Measurements from ENCODE around the gene STPG4. TPM values are rescaled to one million over a fixed set of nuclear protein-coding genes. Genes with fewer than 3 reads are reported as not detected.

Gene STPG4
- total and polyA plus RNA-seq, 4 donors: 0.06 to 1.0 (median 0.20) TPM

DNA sequence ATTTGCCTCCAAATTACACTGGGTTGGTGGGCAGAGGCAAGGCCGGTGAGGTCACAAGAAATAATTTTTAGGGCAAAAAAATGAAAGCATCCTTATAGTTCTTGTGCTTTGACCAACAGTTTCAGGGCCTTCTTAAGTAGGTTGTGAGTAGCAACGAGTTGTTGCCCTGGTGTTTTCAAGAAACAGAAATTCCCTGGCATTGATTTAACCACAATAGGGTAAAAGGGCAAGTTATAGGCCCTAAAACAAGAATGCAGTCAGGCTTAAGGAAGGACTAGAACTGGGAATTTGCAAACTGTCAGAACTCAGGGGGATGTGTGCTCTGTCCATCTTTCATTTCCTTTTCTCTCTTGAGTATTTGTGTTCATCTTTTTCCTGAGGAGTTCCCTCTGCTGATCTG is 46.1 kb upstream of the STPG4 start:
- 80 to 85% methylated on average over 2 of the region's 2 CpGs for WGBS, 2 donors
- no peak overlapping the region for H3K4me3 ChIP-seq
- H3K27ac ChIP-seq (ENCODE audit: low read depth in 1 of 2, low read length in 1 of 2): no peak overlapping the region
- no peak for DNase-seq
- H3K9me3 ChIP-seq (ENCODE audit: control insufficient read depth in 4 of 4, insufficient read depth in 3 of 4, low read length in 3 of 4): no peaks in the 10 kb centered on the region
- no peak overlapping the region for H3K9ac ChIP-seq (ENCODE audit: insufficient read depth in 1 of 2, low read length in 2 of 2)
- TF ChIP-seq, protein P1, sequence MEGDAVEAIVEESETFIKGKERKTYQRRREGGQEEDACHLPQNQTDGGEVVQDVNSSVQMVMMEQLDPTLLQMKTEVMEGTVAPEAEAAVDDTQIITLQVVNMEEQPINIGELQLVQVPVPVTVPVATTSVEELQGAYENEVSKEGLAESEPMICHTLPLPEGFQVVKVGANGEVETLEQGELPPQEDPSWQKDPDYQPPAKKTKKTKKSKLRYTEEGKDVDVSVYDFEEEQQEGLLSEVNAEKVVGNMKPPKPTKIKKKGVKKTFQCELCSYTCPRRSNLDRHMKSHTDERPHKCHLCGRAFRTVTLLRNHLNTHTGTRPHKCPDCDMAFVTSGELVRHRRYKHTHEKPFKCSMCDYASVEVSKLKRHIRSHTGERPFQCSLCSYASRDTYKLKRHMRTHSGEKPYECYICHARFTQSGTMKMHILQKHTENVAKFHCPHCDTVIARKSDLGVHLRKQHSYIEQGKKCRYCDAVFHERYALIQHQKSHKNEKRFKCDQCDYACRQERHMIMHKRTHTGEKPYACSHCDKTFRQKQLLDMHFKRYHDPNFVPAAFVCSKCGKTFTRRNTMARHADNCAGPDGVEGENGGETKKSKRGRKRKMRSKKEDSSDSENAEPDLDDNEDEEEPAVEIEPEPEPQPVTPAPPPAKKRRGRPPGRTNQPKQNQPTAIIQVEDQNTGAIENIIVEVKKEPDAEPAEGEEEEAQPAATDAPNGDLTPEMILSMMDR (IDR thresholded peaks at IDR 0.05; ENCODE audit: control extremely low read depth, extremely low read depth): no peak
- ATAC-seq (ENCODE audit: insufficient read depth, low FRiP score): peak; percentile 6
- H3K36me3 ChIP-seq (ENCODE audit: control insufficient read depth in 4 of 4, insufficient read depth in 4 of 4, low read length in 4 of 4): no peaks in the 10 kb centered on the region
- H3K27me3 ChIP-seq (ENCODE audit: control insufficient read depth in 3 of 3, insufficient read depth in 3 of 3, low read length in 2 of 3): peaks cover 0 to under 1% (median 0%) of the 10 kb centered on the region in 3 donors
- peaks cover 0 to 8% (median 0%) of the 10 kb centered on the region in 5 donors for H3K4me1 ChIP-seq (ENCODE audit: control insufficient read depth in 5 of 5, insufficient read depth in 5 of 5, low read length in 5 of 5)

DNA sequence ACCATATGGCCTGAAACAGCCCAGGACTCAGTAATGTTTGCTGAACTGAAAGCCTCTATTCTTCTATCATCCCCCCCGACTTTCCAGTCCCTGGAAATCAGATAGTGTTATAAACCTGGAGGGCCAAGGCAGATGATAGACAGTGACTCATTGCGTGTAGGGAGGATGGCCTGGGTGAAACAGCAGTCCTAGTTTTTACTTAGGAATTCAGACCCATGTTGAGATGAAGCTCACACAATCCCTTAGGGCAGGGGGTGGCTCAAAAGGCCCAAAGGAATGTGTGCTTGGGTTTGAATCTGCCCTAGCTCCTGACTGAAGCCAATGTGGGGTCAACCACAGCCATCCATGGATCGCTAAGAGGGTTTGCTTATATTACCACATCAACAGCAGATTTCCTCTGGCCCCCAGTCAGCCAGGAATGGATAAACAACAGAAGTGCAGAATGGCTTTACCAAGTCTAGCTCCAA is 43.9 kb upstream of the STPG4 start:
- Histone ChIP-seq H3K4me3 (no peak overlapping the region), H3K9me3 (ENCODE audit: control insufficient read depth in 4 of 4, insufficient read depth in 3 of 4, low read length in 3 of 4) (peaks cover 0 to under 1% (median 0%) of the 10 kb centered on the region in 4 donors), H3K36me3 (ENCODE audit: control insufficient read depth in 4 of 4, insufficient read depth in 4 of 4, low read length in 4 of 4) (no peaks in the 10 kb centered on the region), H3K27ac (ENCODE audit: low read depth in 1 of 2, low read length in 1 of 2) (no peak overlapping the region), H3K4me1 (ENCODE audit: control insufficient read depth in 5 of 5, insufficient read depth in 5 of 5, low read length in 5 of 5) (peaks cover 0 to 1% (median 0%) of the 10 kb centered on the region in 5 donors), H3K9ac (ENCODE audit: insufficient read depth in 1 of 2, low read length in 2 of 2) (no peak overlapping the region), H3K27me3 (ENCODE audit: control insufficient read depth in 3 of 3, insufficient read depth in 3 of 3, low read length in 2 of 3) (peaks cover 0 to 4% (median 0%) of the 10 kb centered on the region in 3 donors)
- WGBS, 2 donors: 81 to 86% methylated on average over 3 of the region's 3 CpGs
- TF ChIP-seq, protein P1 (IDR thresholded peaks at IDR 0.05; ENCODE audit: control extremely low read depth, extremely low read depth): no peak
- ATAC-seq (ENCODE audit: insufficient read depth, low FRiP score): no peak
- no peak for DNase-seq

DNA sequence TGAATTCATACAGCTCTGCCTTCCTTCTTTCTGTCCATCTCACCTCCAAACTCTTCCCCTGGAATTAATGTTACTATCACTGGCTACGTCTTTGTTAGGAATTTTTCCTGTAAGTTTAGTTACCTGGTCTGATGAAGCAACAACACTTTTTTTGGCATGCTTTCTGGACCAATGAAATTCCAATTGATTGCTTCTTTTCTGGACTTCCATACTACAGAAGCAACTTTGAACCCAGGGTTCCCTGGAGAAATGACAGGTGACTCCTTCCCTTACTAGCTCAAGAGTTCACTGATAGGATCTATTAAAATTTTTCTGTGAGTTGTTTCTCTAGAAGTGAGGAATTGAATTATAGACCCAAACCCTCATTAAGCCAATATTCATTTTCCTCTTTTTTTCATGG is 41.4 kb upstream of the STPG4 start:
- Histone ChIP-seq H3K4me3 (no peak overlapping the region), H3K27me3 (ENCODE audit: control insufficient read depth in 3 of 3, insufficient read depth in 3 of 3, low read length in 2 of 3) (peaks cover 0 to 4% (median 0%) of the 10 kb centered on the region in 3 donors), H3K4me1 (ENCODE audit: control insufficient read depth in 5 of 5, insufficient read depth in 5 of 5, low read length in 5 of 5) (peaks cover 0 to 21% (median 18%) of the 10 kb centered on the region in 5 donors), H3K9ac (ENCODE audit: insufficient read depth in 1 of 2, low read length in 2 of 2) (no peak overlapping the region), H3K27ac (ENCODE audit: low read depth in 1 of 2, low read length in 1 of 2) (no peak overlapping the region), H3K9me3 (ENCODE audit: control insufficient read depth in 4 of 4, insufficient read depth in 3 of 4, low read length in 3 of 4) (peaks cover 0 to 2% (median 0%) of the 10 kb centered on the region in 4 donors), H3K36me3 (ENCODE audit: control insufficient read depth in 4 of 4, insufficient read depth in 4 of 4, low read length in 4 of 4) (no peaks in the 10 kb centered on the region)
- ATAC-seq (ENCODE audit: insufficient read depth, low FRiP score) (no peak), DNase-seq (no peak)
- WGBS, 2 donors: 97% methylated on average over 1 of the region's 1 CpG
- TF ChIP-seq, protein P1 (IDR thresholded peaks at IDR 0.05; ENCODE audit: control extremely low read depth, extremely low read depth): no peak

DNA sequence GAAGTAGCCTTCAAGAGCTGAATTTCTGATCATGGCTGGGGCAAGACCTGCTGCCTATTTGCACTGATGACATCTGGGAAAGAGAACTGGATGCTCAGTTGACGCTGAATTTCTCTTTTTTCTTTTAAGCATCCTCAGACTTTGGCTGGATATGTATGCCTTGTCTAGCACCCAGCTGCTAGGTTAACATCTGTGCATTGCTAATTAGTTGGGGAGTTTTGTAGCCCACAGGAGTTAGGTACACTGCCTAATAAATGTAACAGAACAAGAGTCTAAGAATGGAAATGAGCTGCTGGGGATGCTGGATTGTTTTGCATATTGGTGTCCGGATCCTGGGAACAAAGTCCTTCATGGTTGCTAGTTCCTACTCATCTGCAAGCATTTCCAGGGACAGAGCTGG is 40.9 kb upstream of the STPG4 start:
- Histone ChIP-seq H3K27me3 (ENCODE audit: control insufficient read depth in 3 of 3, insufficient read depth in 3 of 3, low read length in 2 of 3) (peaks cover 0 to 4% (median 0%) of the 10 kb centered on the region in 3 donors), H3K4me1 (ENCODE audit: control insufficient read depth in 5 of 5, insufficient read depth in 5 of 5, low read length in 5 of 5) (peaks cover 0 to 25% (median 20%) of the 10 kb centered on the region in 5 donors), H3K27ac (ENCODE audit: low read depth in 1 of 2, low read length in 1 of 2) (no peak overlapping the region), H3K9ac (ENCODE audit: insufficient read depth in 1 of 2, low read length in 2 of 2) (no peak overlapping the region), H3K4me3 (no peak overlapping the region), H3K9me3 (ENCODE audit: control insufficient read depth in 4 of 4, insufficient read depth in 3 of 4, low read length in 3 of 4) (peaks cover 0 to 2% (median 0%) of the 10 kb centered on the region in 4 donors), H3K36me3 (ENCODE audit: control insufficient read depth in 4 of 4, insufficient read depth in 4 of 4, low read length in 4 of 4) (no peaks in the 10 kb centered on the region)
- DNase-seq (no peak), ATAC-seq (ENCODE audit: insufficient read depth, low FRiP score) (no peak)
- WGBS, 2 donors: 94 to 100% methylated on average over 2 of the region's 2 CpGs
- TF ChIP-seq, protein P1 (IDR thresholded peaks at IDR 0.05; ENCODE audit: control extremely low read depth, extremely low read depth): no peak

Measured in lung (tissue), 12 donors.